Stimulated activated CD4-positive, alpha-beta T cell treated with anti-CD3 and anti-CD28 coated beads, Interleukin-2, amount 100 ng/mL, for 4 hours (primary cell): Measurements from ENCODE around the gene NR5A1.

Experiments
- DNase-seq: peaks from one replicate; pipeline ENCODE4 v3.0.0-alpha.2; 2020; ENCODE audit warnings: low read depth

NR5A1 gene

GRCh38 chr9:124498499-124499146 is 8.6 kb downstream of the NR5A1 start:
- DNase-seq: no peak

- no peak for DNase-seq
Measured at GRCh38 chr9:124498040-124498439, 9.2 kb downstream of the NR5A1 start.

GRCh38 chr9:124497441-124497840 is 9.8 kb downstream of the NR5A1 start:
- DNase-seq: no peak

DNA sequence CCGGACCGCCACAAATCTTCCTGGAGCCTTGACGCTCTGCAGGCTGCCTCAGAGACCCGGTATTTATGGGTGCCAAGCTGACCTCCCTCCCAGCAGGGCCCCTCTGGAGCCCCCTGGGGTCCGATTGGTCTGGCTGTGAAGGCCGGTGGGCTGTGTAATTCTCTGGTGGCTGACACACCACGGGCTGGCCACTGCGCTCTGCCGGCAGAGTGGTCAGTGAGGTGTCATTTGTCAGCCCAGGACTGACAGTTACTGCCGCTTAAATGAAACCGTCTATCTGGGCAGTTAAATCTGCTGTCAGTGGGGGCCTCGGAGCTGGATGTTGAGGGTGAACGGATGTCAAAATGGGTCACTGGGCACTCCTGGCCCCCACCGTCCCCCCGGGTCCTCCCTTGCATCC is 10.7 kb downstream of the NR5A1 start:
- DNase-seq: no peak

- DNase-seq: no peak
Measured at GRCh38 chr9:124496075-124496449, 11.1 kb downstream of the NR5A1 start.

GRCh38 chr9:124495126-124496074 is 11.8 kb downstream of the NR5A1 start:
- DNase-seq: no peak

DNA sequence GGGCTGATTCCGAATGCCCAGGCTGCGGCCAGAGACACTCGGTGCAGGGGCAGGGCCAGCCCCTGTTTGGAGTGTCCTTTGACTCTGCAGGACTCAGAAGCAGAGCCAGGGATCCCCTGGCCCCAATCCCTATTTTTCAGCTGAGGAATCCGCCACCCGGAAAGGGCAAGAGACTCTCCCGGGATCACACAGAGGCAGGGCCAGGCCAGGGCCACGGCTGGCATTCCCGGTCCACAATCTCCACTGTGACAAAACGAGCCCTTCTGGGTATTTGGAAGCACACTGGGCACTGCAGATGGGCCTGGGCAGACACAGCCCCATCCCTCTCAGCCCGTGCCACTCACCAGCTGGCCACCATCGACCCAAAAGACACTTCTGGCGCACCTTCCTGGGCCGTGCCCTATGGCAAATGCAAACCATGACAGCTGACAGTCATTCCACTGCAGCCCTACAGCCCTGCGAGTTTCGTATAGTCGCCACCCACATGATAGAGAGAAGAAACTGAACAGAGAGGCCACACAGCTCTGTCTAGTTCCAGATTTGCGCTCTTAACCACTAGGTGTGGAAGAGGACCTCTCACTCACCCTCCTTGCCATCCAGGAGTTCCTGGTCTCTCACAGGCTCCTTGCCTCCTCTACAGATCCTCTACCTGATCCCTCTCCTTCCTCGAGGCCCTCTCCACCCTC is 13.3 kb downstream of the NR5A1 start:
- DNase-seq: no peak

GRCh38 chr9:124493218-124493617 is 14.0 kb downstream of the NR5A1 start:
- DNase-seq: no peak

DNA sequence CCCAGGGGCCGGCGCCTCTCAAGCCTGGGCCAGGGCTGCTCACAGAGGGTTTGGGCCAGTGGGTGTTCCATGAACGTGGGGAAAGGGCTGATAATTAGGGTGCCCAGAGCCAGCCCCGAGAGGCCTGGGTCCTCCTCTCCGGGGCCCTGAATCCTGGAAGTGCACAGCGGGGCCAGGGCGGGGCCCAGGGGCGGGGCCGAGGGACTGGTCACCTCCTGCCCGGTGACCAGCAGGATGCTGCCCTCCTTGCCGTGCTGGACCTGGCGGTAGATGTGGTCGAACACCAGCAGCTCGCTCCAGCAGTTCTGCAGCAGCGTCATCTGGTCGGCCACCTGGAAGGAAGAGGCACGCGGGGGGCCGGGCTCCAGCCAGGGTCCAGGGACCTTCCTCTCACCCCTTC is 14.4 kb downstream of the NR5A1 start:
- no peak for DNase-seq

DNA sequence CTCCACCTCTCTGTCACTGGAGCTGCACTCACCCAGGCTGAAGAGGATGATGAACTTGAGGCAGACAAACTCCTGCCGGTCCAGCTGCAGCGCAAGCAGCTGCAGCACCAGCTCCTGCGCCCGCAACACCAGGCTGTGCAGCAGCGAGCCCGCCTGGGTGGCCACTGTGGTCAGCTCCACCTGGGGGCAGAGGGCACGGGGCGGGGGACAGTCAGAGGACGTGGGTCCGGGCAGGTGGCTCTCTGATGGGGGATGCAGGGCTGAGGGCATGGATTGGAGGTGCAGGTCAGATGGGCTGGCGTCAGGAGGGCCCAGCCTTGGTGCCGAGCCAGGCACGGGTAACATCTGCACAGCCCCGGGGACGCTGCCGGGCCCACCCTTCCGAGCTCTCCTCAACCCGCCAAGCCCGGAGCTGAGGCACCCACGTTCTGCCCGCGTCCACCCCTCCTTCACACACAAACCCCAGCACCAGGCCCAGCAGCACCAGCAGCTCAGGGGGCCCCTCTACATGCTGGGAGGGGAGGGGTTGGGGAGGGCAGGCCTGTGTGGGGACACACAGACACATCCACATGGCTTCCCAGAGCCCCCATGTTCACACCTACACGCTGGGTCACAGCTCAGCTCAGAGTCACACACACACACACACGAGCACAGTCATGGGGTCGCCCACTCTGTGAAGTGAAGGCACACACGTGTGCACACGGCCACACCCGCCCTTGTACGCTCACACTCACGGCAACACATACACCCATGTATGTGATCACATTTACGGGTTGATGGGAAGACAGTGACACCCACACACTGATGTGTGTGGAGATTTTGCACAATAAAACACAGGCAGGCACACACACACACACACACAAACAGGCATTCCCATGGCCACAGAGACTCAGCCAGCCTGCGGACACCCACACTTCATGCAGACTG is 15.9 kb downstream of the NR5A1 start:
- no peak for DNase-seq

GRCh38 chr9:124490004-124490403 is 17.2 kb downstream of the NR5A1 start:
- DNase-seq: no peak

DNA sequence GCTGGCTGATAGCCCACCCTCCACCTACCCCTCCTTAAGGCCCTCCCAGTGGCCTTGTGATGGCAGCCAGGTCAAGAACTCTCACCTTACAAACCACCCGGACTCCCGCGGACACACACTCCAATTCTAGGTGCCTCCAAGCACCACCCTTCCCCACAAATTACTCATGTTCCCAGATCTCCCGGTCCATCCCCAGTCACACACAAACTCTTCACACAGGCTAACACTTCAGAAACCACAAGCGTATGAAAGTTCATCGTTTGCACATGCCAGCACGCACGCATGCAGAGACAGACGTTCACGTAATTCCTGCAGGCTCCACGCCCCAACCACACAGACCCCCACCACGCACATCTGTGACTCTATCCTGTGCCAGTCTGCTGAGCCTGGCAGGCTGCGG is 18.0 kb downstream of the NR5A1 start:
- DNase-seq: no peak

GRCh38 chr9:124488641-124489210 is 18.5 kb downstream of the NR5A1 start:
- no peak for DNase-seq

DNA sequence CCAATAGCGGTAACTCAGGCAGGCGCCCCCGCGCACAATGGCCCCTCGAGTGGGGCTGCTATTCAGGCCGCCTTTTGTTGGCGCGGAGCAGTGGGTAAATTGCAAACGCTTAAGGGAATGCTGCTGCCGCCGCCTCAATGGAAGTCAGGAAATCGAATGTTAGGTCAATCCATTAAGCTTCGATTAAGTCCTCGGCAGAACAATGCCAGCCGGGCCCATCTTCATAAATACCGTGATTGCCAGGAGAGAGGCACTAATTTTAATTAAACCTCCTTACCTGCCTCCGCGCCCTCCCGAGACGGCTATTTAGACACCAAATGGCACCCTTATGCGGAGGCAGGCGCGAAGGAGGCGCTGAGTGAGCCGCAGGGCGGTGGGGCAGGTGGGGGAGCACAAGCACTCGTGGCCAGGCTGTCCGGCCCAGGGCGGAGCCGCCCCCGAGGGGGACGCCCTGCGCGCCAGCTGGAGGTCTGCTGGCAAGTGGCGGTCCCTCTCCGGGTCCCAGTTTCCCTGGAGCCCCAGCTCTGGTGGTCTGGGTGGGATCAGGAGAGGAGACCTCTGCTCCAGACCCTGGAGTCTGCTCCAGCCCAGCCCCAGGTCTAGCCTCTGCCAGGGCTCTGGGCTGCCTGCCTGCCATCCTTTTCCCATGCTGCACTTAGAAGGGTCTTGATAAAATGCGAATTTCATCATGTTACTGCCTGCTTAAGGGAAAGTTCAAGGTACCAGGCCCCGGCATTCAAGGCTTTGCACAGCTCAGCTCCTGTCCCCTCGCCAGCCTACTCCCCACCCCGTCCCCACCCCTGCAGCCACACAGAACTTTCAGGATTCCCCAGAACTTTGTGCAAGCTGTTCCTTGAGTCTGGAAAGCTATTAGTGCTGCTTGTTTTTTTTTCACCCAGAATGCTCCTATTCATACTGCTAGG is 19.7 kb downstream of the NR5A1 start:
- DNase-seq: no peak

- DNase-seq: no peak
Measured at GRCh38 chr9:124486778-124487259, 20.4 kb downstream of the NR5A1 start.

- DNase-seq: no peak
Measured at GRCh38 chr9:124485936-124486335, 21.3 kb downstream of the NR5A1 start.

DNA sequence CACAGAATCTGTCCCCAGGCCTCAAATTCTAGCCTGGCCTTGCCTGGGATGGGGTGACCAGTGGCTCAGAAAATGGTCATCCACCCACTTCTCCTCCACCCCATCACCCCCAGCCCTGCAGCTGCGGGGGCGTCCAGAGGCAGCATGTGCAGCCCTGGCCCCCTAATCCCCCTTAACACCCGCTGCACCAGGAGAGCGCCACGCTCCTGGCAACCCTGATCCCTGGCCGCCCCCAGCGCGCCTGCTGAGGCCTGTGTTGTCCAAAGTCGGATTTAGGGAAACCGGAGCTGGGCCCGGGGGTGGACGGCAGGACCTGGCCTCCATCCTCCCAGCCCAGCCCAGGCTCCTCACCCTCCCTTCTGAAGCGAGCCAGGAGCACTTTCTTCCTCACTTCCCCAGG is 22.0 kb downstream of the NR5A1 start:
- no peak for DNase-seq

GRCh38 chr9:124483481-124483880 is 23.7 kb downstream of the NR5A1 start:
- no peak for DNase-seq

DNA sequence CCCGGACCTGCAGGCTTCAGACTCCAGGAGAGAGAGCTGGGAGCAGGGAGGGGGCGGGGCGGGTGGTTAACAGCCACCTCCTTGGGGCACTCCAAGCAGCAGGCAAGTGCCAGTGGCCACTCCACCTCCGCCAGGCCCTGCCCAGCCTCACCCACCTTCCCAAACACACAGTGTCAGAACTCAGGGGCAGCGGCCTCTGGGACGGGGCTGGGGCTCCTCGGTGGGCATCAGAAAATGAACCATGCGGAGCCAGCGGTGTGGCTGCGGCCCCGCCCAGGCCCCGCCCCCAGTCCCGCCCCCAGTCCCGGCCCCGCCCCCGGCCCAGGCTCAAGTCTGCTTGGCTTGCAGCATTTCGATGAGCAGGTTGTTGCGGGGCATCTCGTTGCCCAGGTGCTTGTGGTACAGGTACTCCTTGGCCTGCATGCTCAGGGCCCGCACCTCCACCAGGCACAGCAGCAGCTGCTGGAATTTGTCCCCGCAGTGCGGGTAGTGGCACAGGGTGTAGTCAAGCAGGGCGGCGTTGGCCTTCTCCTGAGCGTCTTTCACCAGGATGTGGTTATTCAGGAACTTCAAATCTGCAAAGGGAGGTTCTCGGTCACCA is 24.7 kb downstream of the NR5A1 start:
- no peak for DNase-seq

DNA sequence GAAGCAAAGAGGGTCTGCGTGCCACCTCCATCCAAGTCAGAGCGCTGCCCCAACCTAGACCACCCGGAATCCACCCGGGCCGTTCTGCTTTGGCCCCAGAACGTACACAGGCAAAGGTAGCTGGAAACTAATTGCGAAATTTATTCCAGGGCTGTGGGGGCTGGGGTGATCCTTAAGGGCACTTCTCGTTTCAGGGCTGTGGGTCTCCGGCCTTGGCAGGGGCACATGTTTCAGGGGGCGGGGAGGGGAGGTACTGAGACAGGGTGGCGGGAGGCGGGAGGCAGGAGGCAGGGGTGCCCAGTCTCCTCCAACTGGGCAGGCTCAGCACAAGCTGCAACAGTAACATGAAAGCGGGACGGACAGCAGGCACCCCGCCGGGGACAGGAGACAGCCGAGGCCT is 26.1 kb downstream of the NR5A1 start:
- no peak for DNase-seq
